Amniotic stem cell (primary cell): Measurements from ENCODE around the gene NXPH2.
"Not testable (repeated sequence)": the region's sequence is repeated elsewhere in the genome, so short reads cannot be mapped to it uniquely, and the experiment has no call there.

Experiments
- DNase-seq: peaks from one replicate; lab custom pipeline; 2025; lab: John Stamatoyannopoulos, UW

Gene NXPH2

GRCh38 chr2:138757384-138757783, 22.8 kb downstream of the NXPH2 start:
- no peak for DNase-seq

DNA sequence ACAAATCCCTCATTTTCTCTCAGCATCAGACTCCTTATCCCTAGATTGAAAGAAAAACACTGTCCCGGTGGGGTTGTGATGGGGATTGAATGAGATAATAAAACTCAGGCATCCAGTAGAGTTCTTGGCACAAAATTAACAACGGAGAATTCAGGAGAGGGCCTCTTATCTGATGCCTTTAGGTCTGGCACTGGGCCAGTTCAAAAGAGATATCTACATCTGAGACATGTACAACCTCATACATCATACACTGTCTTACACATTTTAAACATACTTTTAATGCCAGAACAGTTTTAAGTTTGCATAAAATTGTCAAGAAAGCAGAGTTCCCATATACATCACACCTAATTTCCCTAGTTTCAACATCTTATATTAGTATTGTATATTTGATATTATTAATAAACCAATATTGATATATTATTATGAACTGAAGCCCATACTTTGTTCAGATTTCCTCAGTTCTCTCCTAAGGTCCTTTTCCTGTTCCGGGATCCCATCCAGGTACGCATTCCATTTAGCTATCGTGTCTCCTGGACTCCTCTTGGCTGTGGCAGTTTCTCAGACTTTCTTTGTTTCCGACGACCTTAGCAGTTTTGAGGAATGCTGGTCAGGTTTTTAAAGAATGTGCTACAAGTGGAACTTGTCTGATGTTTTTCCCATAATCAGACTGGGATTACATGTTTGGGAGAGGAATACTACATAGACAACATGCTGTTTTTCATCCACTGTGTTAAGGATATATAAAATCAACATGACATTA, 27.8 kb downstream of the NXPH2 start:
- no peak for DNase-seq

GRCh38 chr2:138744713-138745112, 35.5 kb downstream of the NXPH2 start:
- DNase-seq, result no peak

DNA sequence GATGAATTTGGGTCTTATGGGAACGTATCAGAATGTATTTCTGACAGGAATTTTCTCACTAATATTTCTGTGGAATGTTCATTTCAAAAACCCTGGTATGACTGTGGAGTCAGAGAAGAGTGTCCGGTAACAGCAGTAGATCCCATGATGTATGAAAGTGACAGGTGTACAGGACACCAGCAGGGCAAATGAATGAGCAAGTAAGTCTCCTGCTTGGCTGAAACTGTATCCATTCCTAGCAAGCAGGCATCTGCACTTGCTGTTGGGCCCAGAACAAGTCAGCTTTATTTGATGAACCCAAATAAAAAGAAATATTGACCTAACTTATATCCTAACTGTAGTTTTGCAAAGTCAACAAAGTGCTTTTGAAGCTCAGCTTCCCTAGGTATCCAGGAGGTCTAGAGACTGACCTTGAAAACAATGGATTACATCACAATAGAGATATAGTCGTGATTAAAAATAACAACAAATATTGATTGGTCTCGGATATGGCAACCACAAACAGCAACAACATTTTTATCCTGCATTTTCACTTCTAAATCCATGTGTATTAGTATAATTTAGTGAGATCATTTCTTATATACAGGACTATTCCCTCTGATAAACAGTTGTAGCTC, 37.6 kb downstream of the NXPH2 start:
- no peak for DNase-seq

DNA sequence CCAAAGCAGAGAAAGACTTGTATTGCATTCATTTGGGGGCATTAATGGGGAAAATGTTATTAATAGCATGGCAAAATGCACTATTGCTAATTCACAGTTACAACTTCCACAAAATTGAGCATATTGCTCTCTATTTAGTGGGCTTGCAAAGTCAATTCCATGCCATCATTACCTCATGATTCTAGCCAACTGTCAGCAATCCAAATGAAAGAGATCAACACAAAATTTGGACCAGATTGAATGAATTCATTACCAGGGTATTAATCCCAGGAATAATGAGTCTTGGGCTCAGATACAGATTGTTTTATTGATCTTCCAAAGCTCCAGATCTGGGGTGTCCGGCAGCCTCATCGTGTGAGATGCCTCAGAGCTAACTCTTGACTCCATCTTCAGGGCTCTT, 38.3 kb downstream of the NXPH2 start:
- DNase-seq, result no peak

GRCh38 chr2:138737009-138737554, 43.1 kb downstream of the NXPH2 start:
- not testable (repeated sequence) for DNase-seq

DNA sequence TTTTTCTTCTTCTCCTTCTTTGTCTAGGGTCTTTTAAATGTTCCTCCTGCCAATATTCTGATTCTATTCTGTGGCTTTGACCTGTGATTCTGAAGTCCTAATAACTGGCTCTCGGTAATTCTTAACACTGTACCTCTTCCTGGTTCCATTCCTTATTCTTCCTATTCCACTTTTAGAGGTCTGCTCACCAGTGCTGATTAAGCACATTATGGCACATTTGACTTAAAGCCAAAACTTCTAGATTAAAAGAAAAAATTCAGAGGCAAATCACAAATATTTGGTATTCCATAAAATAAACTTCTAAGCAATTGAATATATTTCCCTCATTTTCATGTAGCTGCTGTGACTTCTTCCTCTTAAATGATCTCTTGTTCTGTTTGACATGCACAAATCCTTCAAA, 47.5 kb downstream of the NXPH2 start:
- no peak for DNase-seq

DNA sequence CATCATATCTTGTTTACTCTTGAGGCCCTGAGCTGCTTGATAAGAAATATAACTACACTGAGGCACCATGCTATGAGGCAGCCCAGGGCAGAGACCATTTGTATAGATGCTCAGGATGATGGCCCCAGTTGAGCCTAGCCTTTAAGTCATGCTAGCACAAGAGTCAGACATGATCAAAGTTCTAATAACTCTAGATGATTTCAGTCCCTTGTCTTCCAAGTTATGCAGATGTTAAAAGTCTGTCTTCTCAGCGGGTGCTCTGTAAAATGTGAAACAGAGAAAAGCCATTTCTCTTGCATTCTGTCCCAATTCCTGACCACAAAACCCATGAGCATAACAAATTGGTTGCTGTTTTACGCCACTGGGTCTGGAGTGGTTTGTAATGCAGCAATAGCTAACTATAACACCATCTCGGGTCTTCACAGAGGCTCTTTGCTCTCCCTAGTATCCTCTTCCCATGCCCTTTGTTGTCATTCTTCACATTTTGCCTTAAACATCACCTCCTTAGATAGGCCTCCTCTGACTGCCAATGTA, 49.6 kb downstream of the NXPH2 start:
- no peak for DNase-seq

DNA sequence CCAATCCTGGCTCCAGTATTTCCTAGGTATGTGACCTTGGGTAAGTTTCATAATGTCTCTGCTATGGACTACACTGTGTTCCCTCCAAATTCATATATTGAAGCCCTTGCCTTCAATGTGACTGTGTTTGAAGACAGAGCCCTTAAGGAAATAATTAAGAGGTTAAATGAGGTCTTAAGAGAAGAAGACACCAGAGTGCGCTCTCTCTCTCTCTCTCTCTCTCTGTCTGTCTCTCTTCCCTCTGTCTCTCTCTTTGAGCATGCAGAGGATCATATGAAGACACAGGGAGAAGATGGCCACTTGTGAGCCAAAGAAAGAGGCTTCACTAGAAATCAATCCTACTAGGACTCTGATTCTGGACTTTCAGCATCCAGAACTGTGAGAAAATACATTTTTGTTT, 52.2 kb downstream of the NXPH2 start:
- DNase-seq, result no peak

DNA sequence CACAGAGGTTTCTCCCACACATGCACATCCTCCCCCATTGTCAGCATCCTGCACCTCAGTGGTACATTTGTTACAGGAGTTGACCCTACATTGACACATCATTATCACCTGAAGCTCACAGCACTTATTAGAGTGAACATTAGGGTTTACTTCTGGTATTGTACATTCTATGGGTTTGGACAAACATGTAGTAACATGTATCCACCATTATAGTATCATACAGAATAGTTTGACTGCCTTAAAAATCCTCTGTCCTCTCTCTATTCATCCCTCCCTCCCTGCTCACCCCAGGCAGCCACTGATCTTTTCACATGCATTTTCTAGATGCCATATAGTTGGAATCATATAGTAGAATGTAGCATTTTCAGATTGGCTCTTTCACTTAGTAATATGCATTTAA, 53.5 kb downstream of the NXPH2 start:
- no peak for DNase-seq

GRCh38 chr2:138724729-138725459, 55.3 kb downstream of the NXPH2 start:
- no peak for DNase-seq

- no peak for DNase-seq
Observed at GRCh38 chr2:138724327-138724726, 55.9 kb downstream of the NXPH2 start.

GRCh38 chr2:138723196-138723987, 56.8 kb downstream of the NXPH2 start:
- no peak for DNase-seq

GRCh38 chr2:138722316-138722715, 57.9 kb downstream of the NXPH2 start:
- DNase-seq, result no peak

DNA sequence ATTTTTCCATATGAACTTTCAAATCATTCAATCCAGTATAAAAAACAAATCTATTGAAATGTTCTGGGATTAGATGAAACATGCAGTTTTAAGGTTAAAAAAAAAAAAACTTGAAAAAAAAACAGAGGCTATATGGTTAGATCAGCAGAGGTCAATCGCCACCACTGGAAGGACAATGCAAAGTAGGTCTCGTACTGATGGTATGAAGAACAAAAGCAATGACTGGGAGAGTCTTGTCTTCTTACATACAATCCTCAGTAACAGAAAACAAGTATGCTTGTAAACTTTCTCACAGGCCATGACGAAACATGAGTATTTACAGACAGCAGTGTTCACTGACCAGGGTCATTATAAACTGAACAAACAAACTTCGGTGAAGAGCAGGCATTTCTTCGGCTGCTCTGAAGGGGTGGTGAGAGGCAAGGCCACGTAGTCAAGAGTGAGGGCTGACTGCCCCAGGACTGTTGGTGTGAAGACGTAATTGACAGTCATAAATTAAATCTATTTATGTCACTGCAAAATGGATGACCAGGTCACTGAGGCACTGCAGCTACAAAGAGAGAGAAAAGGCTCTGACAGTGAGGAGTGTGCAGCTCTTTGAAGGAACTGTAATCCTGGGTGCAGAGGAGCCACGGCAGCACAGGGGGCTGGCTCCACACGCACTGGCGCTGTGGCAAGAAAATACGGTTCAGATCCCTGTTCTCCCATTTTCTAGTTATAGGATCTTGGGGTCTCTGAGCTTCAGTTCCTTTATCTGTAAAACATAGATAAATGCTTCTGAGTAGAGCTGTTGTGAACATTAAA, 60.0 kb downstream of the NXPH2 start:
- no peak for DNase-seq

DNA sequence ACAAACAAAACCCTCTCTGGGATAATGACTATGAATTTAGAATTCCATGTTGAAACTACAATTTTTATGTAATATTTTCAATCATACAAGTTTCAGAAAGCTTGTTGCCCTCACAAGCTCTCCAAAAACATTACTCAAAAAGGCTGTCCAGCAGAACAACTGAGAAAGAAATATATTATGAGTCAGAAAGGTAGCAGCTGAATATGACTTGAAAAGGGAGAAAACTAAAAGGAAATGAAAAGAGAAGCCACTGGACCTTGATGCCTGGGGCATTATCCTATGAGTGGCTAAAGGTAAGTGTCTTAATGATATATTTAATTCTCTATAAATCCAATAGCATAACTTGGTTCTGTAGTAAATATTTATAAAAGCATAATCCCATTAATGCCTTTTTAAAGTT, 61.8 kb downstream of the NXPH2 start:
- DNase-seq, result no peak

DNA sequence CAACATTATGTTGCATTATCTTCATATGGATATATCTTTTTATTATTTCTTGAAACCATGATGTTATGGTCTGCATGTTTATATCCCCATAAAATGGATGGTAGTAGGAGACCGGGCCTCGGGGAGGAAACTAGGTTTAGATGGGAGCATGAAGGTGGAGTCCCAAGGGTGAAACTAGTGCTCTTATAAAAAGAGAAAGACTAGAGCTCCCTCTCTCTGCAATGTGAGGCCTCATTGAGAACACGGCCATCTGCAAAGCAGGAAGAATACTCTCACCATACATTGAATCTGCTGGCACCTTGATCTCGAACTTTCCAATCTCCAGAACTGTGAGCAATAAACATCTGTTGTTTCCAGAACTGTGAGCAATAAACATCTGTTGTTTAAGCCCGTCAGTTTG, 64.0 kb downstream of the NXPH2 start:
- no peak for DNase-seq

- no peak for DNase-seq
Observed at GRCh38 chr2:138713504-138713903, 66.7 kb downstream of the NXPH2 start.

DNA sequence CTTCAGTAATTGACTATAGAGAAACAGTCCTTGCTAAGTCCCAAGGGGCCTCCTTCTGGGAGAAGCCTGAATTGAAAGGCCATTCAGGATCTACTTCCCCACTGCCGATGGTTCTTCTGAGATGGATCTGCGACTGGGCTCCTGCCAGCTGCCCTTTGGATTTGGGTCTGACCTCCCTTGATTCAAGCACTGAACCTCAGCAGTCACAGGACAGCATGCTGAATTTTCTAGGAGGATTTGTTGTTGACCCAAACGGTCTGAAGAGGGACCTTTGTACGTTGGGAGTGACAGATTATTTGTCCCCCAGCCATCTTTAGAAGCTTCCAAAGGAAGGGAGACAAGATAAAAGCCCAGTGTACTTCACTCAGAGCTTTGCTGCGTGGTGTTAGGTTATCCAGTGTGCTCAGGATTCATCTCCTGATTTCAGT, 67.1 kb downstream of the NXPH2 start:
- DNase-seq, result no peak

DNA sequence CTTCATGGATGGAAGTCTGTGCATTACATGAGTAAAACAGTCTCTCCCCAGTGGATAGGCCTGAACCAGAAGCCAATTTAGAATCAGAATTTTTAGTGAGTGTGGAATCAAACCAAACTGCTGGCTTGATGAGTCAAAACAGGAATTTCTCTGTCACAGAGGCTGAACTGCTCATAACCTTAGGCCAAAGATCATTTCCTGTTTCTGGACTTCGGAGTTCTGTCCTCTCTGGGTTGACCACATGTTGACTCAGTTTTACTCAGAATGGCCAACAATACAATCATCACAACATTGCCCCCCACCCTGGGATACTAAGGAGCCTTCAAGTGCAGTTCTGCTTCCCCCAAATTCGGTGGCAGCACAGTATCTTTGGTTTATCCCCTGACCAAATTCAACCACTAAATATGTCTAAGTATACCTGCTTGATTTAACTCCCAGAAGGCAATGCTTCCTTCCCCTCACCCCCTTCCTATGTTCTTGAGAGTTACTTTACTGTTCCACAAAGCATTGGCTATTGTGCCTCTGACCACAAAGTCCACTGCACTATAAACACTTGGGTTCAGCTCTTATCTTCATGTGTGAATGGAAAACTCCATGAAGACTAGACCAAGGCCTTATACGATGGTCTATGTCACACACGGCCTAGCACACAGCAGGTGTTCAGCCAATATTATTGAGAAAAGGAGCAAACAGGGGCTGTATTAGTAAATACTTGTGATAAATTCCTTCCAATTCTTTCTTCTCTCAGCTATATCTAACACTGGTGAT, 67.8 kb downstream of the NXPH2 start:
- no peak for DNase-seq
